NCI-H748 (cell line): Measurements from ENCODE around the gene ACOX3.
"Not testable (repeated sequence)": the region's sequence is repeated elsewhere in the genome, so short reads cannot be mapped to it uniquely, and the experiment has no call there.

Experiments
- DNase-seq: peaks from one replicate; lab custom pipeline; 2025; ENCODE audit not compliant: unreplicated experiment; lab: John Stamatoyannopoulos, UW

Gene ACOX3

GRCh38 chr4:8359193-8359592 is 81.3 kb downstream of the ACOX3 start:
- DNase-seq, result no peak

GRCh38 chr4:8356856-8357255 is 83.7 kb downstream of the ACOX3 start:
- DNase-seq, result no peak

- no peak for DNase-seq
Observed at GRCh38 chr4:8355864-8356565, 84.5 kb downstream of the ACOX3 start.

- no peak for DNase-seq
Observed at GRCh38 chr4:8355306-8355705, 85.2 kb downstream of the ACOX3 start.

GRCh38 chr4:8353912-8354453 is 86.5 kb downstream of the ACOX3 start:
- no peak for DNase-seq

GRCh38 chr4:8353158-8353669 is 87.3 kb downstream of the ACOX3 start:
- DNase-seq, result no peak

- DNase-seq, result no peak
Observed at GRCh38 chr4:8352368-8353157, 88.0 kb downstream of the ACOX3 start.

GRCh38 chr4:8351931-8352367 is 88.6 kb downstream of the ACOX3 start:
- no peak for DNase-seq

GRCh38 chr4:8350841-8351461 is 89.6 kb downstream of the ACOX3 start:
- DNase-seq, result no peak

- DNase-seq, result no peak
Observed at GRCh38 chr4:8350352-8350751, 90.2 kb downstream of the ACOX3 start.

- no peak for DNase-seq
Observed at GRCh38 chr4:8349664-8350236, 90.8 kb downstream of the ACOX3 start.

GRCh38 chr4:8349236-8349635 is 91.3 kb downstream of the ACOX3 start:
- not testable (repeated sequence) for DNase-seq

- DNase-seq, result no peak
Observed at GRCh38 chr4:8348071-8348470, 92.5 kb downstream of the ACOX3 start.

- no peak for DNase-seq
Observed at GRCh38 chr4:8347660-8348059, 92.9 kb downstream of the ACOX3 start.

- DNase-seq, result no peak
Observed at GRCh38 chr4:8346838-8347605, 93.5 kb downstream of the ACOX3 start.

GRCh38 chr4:8345946-8346814 is 94.3 kb downstream of the ACOX3 start:
- DNase-seq, result no peak

GRCh38 chr4:8345053-8345945 is 95.2 kb downstream of the ACOX3 start:
- no peak for DNase-seq

- DNase-seq, result no peak
Observed at GRCh38 chr4:8344377-8344776, 96.1 kb downstream of the ACOX3 start.

GRCh38 chr4:8343967-8344331 is 96.6 kb downstream of the ACOX3 start:
- DNase-seq, result no peak
